Measurements from ENCODE around the gene MED8.

GRCh38 chr1:43382027-43382779 lies 7.4 kb downstream of the MED8 start:
- TF ChIP-seq CTCF (conservative IDR thresholded peaks at IDR 0.05 in 1 of 2, IDR thresholded peaks at IDR 0.05 in 1 of 2; ENCODE audit: low read depth in 1 of 2, low read length in 2 of 2): no peak
- TF ChIP-seq EZH2 (IDR thresholded peaks at IDR 0.05; ENCODE audit: low read length, missing control alignments): no peak
